Cardiac septum (tissue), 1 donor: ENCODE measurements around the gene E2F4. TPM values are rescaled to one million over a fixed set of nuclear protein-coding genes. Genes with fewer than 3 reads are reported as not detected.
A peak's percentile ranks its signal among the peaks of the same experiment; 100 is the strongest.

ENCODE experiments used
- DNase-seq: peaks from one replicate; pipeline ENCODE4 v3.0.0-alpha.2; 2020; ENCODE audit warnings: low spot score
- intact Hi-C: fragments of 100-400 bp; cut with DNase I; formaldehyde crosslinking; loops from one replicate; pipeline ENCODE4 v1.14.0; 2022
- total RNA-seq: library from RNA; stranded (reverse); fragmentation: NEBNext Ultra II Directional; extraction: Animal tissue kit (Norgen Biotek cat#: 25700); gene quantifications from one replicate; pipeline ENCODE4 v1.2.1, GENCODE V29; 2021
- donor health status: DM: no; HTN: no; CAD: no.

The E2F4 gene
- total RNA-seq, 1 donor from 2014 or later = 34.4 TPM

GRCh38 chr16:67201411-67202345, 9.7 kb downstream of the E2F4 start:
- intact Hi-C loops = no loop called here
- no peak for DNase-seq

GRCh38 chr16:67202426-67202825, 10.5 kb downstream of the E2F4 start:
- intact Hi-C loops = no loop called here
- DNase-seq = no peak

- intact Hi-C loops = no loop called here
- DNase-seq = no peak
Observed at GRCh38 chr16:67202956-67203493, 11.1 kb downstream of the E2F4 start.

GRCh38 chr16:67204076-67204475, 12.1 kb downstream of the E2F4 start:
- intact Hi-C loops = no loop called here
- no peak for DNase-seq

GRCh38 chr16:67206129-67206837, 14.3 kb downstream of the E2F4 start:
- no peak for DNase-seq
- intact Hi-C loops = no loop called here

- intact Hi-C loops = no loop called here
- DNase-seq = no peak
Observed at GRCh38 chr16:67206838-67207248, 14.9 kb downstream of the E2F4 start.

GRCh38 chr16:67207249-67208091, 15.5 kb downstream of the E2F4 start:
- no peak for DNase-seq
- intact Hi-C loops = no loop called here

- intact Hi-C loops = no loop called here
- no peak for DNase-seq
Observed at GRCh38 chr16:67208154-67208896, 16.4 kb downstream of the E2F4 start.

- DNase-seq = no peak
- intact Hi-C loops = no loop called here
Observed at GRCh38 chr16:67209565-67209964, 17.6 kb downstream of the E2F4 start.

GRCh38 chr16:67210069-67210937, 18.3 kb downstream of the E2F4 start:
- no peak for DNase-seq
- intact Hi-C loops = no loop called here

- no peak for DNase-seq
- intact Hi-C loops = no loop called here
Observed at GRCh38 chr16:67211674-67212073, 19.7 kb downstream of the E2F4 start.

GRCh38 chr16:67212766-67213165, 20.8 kb downstream of the E2F4 start:
- intact Hi-C loops = no loop called here
- no peak for DNase-seq

- no peak for DNase-seq
- intact Hi-C loops = no loop called here
Observed at GRCh38 chr16:67213197-67214019, 21.5 kb downstream of the E2F4 start.

- no peak for DNase-seq
- intact Hi-C loops = no loop called here
Observed at GRCh38 chr16:67215706-67216105, 23.8 kb downstream of the E2F4 start.

GRCh38 chr16:67216612-67217490, 24.9 kb downstream of the E2F4 start:
- peak; percentile 82 for DNase-seq
- intact Hi-C loops = no loop called here

- intact Hi-C loops = no loop called here
- DNase-seq = no peak
Observed at GRCh38 chr16:67223992-67224391, 32.0 kb downstream of the E2F4 start.
